ENCODE data around the gene LYST. TPM values are rescaled to one million over a fixed set of nuclear protein-coding genes. Genes with fewer than 3 reads are reported as not detected.

LYST gene
- total and polyA plus RNA-seq, 2 of the 8 experiments (the other 6 are each of a cell fraction or from before 2014, with no cell fraction given): 0.29 to 0.58 TPM

GRCh38 chr1:235741294-235741693 is 125.4 kb downstream of the LYST start:
- Histone ChIP-seq H2BK12ac (ENCODE audit: low read depth, low read length) (no peak overlapping the region), H2BK5ac (ENCODE audit: low read depth, low read length) (no peak overlapping the region), H3K9me3 (ENCODE audit: insufficient read depth in 2 of 2, low read depth in 1 of 2, low read length in 1 of 2) (no peaks in the 10 kb centered on the region), H3K36me3 (ENCODE audit: control insufficient read depth in 2 of 4, insufficient read depth in 4 of 4, low read length in 3 of 4) (no peaks in the 10 kb centered on the region), H3K4me2 (ENCODE audit: insufficient read depth in 1 of 2, low read depth in 2 of 2, low read length in 2 of 2) (no peak overlapping the region), H2AK5ac (ENCODE audit: low read depth, low read length) (no peak overlapping the region), H3K9ac (replicated peaks in 1 of 4; ENCODE audit: extremely low read depth in 1 of 4, low read depth in 3 of 4, low read length in 3 of 4) (no peak overlapping the region), H3K18ac (ENCODE audit: extremely low read depth, low read length) (no peak overlapping the region), H3K79me1 (ENCODE audit: low read depth, low read length) (no peaks in the 10 kb centered on the region), H2BK120ac (replicated peaks; ENCODE audit: low read depth, low read length) (no peak overlapping the region), H2AFZ (ENCODE audit: low read length) (no peak overlapping the region), H3K27me3 (replicated peaks in 1 of 4; ENCODE audit: control insufficient read depth in 3 of 4, extremely low read depth in 1 of 4, insufficient read depth in 3 of 4, low read length in 3 of 4) (no peaks in the 10 kb centered on the region), H4K8ac (ENCODE audit: extremely low read depth, insufficient read depth, low read length) (no peak overlapping the region), H3K79me2 (ENCODE audit: control insufficient read depth in 1 of 2, insufficient read depth in 2 of 2, low read length in 2 of 2) (no peaks in the 10 kb centered on the region), H3K4me3 (ENCODE audit: extremely low read depth in 1 of 4, insufficient read depth in 2 of 4, low read depth in 3 of 4, low read length in 4 of 4) (no peak overlapping the region), H4K20me1 (replicated peaks in 1 of 2; ENCODE audit: control insufficient read depth in 1 of 2, insufficient read depth in 2 of 2, low read length in 2 of 2) (no peaks in the 10 kb centered on the region), H4K91ac (replicated peaks; ENCODE audit: insufficient read length, low read length) (no peak overlapping the region), H3K4me1 (replicated peaks in 1 of 4; ENCODE audit: control insufficient read depth in 3 of 4, insufficient read depth in 4 of 4, low read length in 3 of 4) (no peaks in the 10 kb centered on the region), H3K27ac (ENCODE audit: low read depth, low read length) (no peak overlapping the region), H3K23ac (ENCODE audit: insufficient read length) (no peak overlapping the region), H3K23me2 (ENCODE audit: low read depth, low read length) (no peaks in the 10 kb centered on the region), H2BK15ac (ENCODE audit: low read length) (no peak overlapping the region), H3K14ac (ENCODE audit: insufficient read length) (no peak overlapping the region), H3K56ac (replicated peaks; ENCODE audit: insufficient read length, low read depth, low read length) (no peak overlapping the region), H3K4ac (replicated peaks; ENCODE audit: insufficient read length, low read depth, low read length) (no peak overlapping the region), H4K5ac (ENCODE audit: insufficient read length, low read depth, low read length) (no peak overlapping the region), H2BK20ac (ENCODE audit: low read length) (no peak overlapping the region)
- DNase-seq (ENCODE audit: low read depth in 1 of 2, low spot score in 2 of 2): no peak
- no peak for FAIRE-seq
- 80% methylated on average over 5 of the region's 5 CpGs; no CpG with 5 or more reads in 1 of the 2 experiments for WGBS, 2 experiments (ENCODE audit: extremely low coverage in 1 of 2, insufficient coverage in 1 of 2, insufficient read length in 1 of 2, insufficient replicate concordance in 2 of 2, low coverage in 1 of 2, low lambda C conversion rate in 2 of 2, missing lambda C conversion rate in 1 of 2)
- no peak for TF ChIP-seq RFX5 (IDR thresholded peaks at IDR 0.05; ENCODE audit: borderline replicate concordance, low read depth, low read length)
- no peak for TF ChIP-seq POLR2AphosphoS5 (IDR thresholded peaks at IDR 0.05; ENCODE audit: low read depth, low read length)
- no peak for TF ChIP-seq EZH2 (IDR thresholded peaks at IDR 0.05; ENCODE audit: low read depth, low read length, severe bottlenecking)
- no peak for TF ChIP-seq EP300 (IDR thresholded peaks at IDR 0.05; ENCODE audit: borderline replicate concordance in 1 of 2, low read depth in 2 of 2, low read length in 2 of 2)
- TF ChIP-seq RXRA (IDR thresholded peaks at IDR 0.05; ENCODE audit: insufficient read depth, low read depth, low read length): no peak
- no peak for TF ChIP-seq CHD2 (IDR thresholded peaks at IDR 0.05; ENCODE audit: low read length)
- TF ChIP-seq SAP30 (IDR thresholded peaks at IDR 0.05; ENCODE audit: insufficient read depth, insufficient replicate concordance, low read length): no peak
- TF ChIP-seq USF2 (IDR thresholded peaks at IDR 0.05; ENCODE audit: low read length): no peak
- no peak for TF ChIP-seq CHD1 (IDR thresholded peaks at IDR 0.05; ENCODE audit: low read depth, low read length)
- TF ChIP-seq, protein P1, sequence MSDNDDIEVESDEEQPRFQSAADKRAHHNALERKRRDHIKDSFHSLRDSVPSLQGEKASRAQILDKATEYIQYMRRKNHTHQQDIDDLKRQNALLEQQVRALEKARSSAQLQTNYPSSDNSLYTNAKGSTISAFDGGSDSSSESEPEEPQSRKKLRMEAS (IDR thresholded peaks at IDR 0.05): no peak
- ChIA-PET POLR2A (ENCODE audit: partially characterized antibody) (interaction anchor here (0.8 kb wide), 1 partner anchor 58 kb away, joined by 3 read pairs; no protein-coding TSS in a partner anchor), CTCF (ENCODE audit: partially characterized antibody) (interaction anchor here (1.6 to 1.8 kb wide), 2 partner anchors 140 to 184 kb away, joined by 5 to 6 read pairs; no protein-coding TSS in a partner anchor)

Data from H1 (cell line).